Inferior parietal cortex (tissue), 1 donor: Measurements from ENCODE around the gene COL4A2.

ENCODE experiments used
- DNase-seq: peaks from one replicate; pipeline ENCODE4 v3.0.0-alpha.2; 2016; ENCODE audit errors: extremely low spot score

The COL4A2 gene

DNA sequence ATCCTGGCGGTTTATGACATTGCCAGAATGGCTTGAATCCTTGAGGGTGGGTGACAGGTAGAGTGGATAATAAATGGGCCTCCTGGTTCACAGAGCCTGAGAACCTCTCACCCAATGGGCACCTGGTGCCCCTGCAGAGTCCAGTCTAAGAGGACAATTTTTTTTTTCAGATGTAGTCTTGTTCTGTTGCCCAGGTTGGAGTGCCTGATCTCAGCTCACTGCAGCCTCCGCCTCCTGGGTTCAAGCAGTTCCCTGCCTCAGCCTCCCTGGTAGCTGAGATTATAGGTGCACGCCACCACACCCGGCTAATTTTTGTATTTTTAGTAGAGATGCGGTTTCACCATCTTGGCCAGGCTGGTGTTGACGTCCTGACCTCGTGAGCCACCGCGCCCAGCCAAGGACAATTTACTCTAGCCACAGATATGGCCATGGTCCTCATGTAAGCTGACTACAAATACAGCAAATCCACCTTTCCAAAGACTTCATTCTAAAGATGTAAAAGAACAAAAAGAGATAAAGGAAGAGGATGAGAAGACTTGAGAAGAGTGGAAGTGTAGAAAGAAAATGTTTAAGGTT, 33.0 kb downstream of the COL4A2 start:
- DNase-seq, result no peak

DNA sequence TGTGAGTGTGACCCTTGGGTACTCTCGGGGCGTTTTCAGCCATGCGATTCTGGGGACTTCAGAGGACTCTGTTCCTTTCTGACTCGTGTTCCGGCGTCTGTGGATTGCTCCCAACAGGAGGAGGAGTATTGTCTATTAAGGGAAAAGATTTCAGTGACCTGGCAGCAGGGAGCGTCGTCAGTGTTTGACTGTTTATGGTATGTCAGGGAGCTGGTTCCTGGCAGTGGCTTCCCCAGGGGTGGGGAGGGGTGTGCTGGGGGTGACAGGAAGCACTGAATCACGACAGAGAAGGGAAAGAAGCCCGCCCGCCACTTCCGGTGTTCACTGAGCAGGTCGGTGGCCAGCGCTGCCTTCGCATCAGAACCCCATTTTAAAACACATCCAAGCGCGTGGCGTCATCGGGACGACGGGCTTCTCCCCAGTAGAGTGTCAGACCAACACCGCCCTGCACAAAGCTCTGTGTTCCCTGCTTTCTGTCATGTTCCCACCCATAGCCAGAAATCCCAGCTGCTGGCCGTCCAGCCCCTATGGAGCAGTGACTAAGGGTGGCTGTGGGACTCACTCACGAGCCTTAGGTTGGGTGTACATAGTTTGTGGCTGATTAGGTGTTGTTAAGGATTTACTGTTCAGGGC, 33.8 kb downstream of the COL4A2 start:
- DNase-seq, result no peak

DNA sequence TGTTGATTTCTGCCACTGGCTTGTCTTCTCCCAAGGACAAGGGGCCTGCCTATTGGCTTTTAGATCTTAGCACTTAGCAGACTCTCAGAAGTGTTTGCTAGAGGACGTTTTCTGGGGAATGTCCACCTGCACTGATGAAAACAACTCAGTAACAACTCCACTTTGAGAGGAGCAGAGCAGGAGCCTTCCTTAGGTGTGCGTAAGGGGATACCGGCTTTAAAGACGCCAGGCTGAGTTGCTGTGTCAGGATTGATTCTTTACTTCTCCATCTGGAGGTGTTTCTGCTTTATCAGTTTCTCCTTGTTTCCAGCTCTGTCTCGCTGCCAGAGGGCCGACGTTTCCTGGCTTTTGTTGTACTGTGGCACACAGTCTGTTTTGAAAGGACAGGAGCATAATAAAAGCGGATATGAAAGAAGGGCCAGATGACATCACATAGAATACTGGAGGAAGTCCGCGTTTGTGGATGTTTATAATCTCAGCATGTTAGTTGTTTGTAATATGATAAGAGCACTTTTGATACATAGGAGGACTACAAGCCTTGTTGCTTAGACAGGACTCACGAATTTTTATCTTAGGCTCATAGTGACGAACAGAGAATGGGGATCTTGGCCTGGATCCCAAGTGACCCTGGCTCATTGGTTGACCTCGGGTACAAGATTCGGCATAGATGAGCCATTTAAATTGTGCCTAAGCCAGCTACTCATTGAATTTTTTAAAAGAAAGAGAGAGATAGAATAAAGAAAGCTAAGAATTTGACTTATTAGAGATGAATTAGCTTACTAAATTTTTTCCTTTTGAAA, 34.6 kb downstream of the COL4A2 start:
- no peak for DNase-seq

DNA sequence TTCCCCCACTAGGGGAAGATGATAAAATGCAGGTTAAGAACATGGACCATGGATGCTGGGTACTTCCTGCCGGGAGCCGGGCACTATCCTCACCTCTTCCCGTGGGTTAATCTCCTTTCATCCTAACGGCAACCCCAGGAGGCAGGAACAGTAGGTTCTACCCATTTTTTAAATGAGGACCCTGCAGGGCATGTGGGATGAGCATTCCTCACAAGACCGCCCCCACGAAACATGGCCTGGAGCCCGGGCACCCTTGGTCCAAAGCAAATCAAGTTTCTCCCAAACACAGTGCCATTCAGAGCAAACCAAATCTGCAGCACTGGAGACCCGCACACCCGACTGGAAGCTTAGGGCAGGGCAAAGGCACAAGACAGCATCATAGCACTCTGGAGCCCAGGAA, 35.4 kb downstream of the COL4A2 start:
- no peak for DNase-seq

DNA sequence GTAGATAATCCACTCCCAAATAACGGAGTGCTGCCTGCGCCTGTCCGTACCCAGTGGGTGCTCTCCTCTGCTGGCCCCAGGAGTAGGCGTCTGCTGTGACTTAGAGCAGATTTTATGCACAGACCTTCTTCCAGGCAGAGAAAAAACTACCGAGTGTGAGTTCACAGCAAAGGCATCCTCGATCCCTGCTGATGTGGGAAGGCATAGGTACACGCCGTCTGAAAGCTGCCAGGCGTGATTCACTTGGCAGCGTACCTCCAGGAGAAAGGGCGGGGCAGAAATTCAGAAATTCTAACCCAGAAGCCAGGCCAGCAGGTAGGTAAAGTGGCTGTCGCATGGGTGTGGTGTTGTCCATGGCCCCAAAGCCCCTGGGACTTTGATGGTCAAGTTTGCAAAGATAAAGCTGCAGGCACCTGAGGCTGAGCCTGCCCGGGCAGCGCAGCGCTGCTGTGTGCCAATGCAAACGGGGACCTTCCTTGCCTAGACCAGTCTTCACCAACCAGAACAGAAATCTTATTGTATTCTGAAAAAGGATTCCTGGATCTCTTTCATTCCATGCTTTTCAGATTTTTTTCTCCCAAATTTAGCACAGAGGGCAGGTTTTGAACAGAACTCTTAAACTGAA, 36.3 kb downstream of the COL4A2 start:
- DNase-seq, result no peak

DNA sequence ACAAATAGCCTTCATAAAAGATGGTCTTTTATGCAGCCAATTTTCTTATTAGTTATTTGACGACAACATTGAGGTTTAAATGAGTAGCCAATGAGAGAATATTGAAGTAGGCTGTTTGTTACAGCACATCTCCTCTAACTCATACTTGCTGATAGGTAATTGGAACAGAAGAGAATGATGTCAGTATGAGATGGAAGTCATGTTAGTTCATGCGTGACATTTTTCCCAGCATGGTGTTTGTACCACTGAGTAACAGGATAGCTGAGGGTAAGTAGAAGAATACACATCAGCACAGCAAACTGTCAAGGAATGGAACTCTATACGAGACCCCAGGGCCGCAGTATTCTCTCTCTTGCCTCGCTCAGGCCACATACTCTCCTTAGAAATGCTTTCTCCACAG, 37.2 kb downstream of the COL4A2 start:
- no peak for DNase-seq

DNA sequence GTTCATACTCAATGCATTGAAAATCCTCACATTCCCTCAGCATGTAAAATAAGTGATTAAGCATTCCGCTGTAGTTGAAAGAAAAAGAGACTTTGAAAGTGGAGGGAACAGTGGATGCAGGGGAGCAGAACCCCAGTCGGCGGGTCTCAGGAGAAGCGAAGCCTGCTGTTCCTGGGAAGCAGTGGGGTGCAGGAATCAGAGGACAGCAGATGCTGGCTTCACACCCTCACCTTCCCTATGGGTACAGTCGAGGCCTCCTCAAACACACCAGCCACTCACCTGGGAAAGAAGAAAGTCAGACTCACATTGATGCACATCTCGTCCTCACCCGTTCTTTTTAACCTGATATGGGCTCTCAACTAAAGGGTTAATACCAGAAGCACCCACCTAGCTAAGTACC, 38.2 kb downstream of the COL4A2 start:
- DNase-seq, result no peak

DNA sequence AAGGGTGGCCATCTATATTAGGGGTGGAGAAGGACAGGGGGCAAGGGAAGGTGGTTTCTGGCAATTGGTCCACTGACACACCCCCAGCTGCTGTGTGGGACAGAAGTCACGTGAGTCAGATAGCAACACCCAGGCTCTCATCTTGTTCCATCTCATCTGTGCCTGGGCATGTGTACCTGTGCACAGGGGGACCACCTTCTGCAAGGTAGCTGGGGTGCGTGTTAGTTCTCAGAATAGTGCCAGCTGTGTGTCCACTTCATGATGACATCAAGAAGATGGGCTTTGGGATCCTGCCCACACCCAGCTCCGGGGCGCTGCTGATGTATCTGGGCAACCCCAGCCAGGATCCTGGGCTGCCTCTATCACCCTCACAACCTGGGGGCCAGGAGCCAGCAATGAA, 38.6 kb downstream of the COL4A2 start:
- no peak for DNase-seq

DNA sequence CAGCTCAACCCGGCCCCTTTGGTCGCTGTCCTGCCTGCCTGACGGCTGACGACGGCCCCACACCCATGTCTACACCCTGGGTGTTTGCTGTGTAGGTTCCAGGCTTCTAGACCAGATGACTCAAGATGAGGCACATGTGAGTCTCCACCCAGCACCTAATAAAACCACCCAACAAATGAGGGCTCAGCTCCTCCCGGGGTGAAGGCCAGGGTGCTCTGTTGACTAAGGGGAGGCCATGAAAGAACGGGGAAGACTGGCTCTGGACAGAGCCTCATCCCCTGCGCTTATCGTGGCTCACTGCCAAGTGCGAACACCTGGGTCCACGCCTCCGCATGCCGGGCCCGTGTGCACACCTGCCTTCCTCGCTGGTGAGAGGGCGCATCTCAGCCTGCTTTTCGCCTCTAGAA, 39.6 kb downstream of the COL4A2 start:
- no peak for DNase-seq

DNA sequence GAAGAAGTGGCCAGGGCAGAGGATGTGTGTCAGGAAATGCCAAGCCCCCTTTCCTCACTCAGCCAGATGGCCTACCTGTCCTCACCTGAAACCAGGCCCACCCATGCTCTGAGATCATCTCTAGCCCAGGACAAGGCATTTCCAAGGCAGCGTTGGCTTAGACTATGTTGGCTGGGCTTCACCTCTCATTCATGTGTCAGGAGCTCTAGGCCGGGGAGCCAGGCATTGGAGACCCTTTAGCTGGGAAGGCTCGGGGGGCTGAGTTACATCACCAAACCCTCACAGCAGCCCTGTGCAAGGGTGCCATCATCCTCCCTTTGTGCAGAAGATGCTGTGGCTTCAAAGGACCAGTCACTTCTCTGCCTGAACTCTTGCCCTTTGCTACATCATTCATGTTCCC, 40.0 kb downstream of the COL4A2 start:
- no peak for DNase-seq

DNA sequence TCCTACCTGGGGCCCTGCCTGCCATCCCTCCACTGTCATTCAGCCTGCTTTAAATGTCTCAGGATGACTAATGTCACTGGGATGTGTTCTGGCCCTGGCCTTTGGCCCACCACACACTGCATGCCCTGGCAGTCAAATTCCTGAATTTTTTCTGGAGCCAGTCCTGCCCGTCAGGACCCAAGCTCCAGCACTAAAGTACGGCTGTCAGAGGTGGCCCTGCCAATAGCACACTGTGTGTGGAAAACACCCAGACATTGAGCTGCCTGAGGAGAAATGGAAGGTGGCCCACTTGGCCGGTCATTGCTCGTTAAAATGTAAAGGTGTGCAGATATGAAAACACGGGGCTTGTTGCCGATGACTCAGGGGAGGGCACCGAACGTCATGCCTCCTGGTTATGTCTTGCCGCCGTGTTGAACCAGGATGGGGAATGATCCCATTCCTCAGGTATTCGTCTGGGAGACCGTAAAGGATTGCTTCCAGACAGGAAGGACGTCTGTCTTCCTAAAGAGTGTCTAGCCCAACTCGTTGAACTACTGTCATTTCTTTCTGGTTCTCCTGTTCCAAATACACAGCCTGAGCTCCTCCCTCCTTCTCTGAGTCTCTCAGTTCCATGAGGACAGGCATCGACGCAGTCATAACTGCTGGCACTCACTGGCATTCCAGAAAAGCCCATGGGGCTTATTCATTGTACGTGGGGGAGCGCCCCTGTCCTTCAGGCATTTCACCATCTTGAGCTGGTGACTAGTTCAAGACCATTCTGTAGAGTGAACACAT, 40.6 kb downstream of the COL4A2 start:
- no peak for DNase-seq

DNA sequence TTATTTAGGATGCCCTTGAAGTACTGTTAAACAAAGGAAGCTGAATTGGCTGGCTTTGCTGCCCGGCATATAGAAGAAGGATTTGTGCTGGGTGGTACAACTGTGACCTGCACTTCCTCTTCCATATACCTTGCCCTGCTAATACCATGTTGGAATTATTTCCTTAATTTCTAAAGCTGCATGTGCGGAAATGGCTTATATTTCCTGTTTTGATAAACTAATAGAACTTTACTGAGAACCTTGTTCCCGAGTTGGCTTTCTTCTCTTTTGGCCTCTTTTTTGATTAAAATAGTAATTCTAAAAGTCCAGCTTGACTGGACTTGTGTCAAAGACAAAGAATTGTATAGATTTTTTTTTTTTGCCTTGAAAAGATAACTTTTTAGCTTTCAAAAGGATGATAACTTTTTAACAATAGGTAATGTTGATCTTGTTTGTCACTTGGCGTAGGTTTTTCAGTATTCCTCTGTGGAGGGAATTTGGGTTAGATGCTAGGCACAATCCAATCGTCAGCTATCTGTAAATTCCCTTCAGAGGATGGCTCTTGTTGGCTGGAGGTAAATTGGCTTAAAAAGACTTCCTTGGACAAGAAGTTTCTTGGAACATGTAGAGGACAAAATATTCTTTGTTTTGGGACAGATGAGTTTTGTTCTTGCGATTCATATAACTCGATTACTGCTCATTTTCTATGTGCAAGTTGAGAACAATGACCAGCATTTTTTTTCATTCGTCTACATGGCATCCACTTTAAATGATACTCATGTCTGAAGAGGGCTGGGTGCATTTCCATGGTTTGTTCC, 41.4 kb downstream of the COL4A2 start:
- DNase-seq, result no peak

DNA sequence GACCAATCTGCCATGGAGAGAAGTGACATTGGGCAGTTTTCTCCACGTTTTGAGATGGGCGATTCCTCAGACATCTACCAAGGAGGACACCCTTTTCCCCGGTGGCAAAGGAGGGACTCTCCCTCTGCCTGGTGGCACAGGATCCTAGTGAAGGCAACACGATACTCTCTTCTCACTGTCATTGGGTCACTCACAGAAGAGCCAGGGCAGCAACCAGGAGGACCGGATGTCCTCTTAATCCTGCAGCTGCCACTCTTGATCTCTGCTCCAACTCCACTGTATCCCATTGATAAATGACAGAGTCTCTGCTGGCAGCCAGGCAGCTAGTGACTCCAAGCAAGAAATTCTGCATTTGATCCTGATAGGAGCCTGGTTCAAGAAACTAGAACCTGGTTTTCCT, 42.2 kb downstream of the COL4A2 start:
- DNase-seq, result no peak

DNA sequence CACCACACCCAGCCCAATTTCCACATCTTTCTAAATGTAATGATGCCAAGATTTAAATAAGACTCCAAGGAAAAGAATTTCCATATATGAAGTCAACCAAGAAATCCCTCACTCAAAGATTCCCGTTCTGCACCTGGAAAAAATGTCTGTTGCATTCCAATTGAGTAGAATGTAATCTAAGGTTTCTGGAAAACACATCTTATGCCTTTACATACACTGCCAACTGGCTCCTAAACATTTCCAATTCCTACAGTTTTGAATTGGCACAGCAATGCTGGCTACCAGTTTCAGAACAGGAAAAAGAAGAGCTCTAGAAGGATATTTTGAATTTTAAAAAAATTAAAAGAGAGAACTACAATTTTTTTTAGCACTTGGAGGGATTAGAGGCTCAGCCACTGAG, 43.0 kb downstream of the COL4A2 start:
- no peak for DNase-seq

DNA sequence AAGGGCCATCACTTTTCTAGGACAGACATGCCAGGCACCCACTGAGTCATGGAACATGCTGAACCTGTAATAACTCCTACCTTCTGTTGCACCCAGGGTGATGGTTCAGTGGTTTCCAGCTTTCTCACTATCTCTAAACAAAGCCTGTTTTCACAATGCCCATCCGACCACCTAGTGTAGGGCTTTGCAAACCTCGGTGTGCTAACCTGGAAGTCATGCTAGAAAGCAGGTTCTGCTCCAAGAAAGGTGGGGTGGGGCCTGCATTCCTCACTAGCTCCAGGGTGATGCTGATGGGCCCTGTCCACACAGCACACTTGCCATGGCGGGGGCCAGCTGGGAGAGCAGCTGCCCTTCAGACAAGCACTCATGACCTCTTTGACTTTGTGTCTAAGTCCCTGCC, 43.4 kb downstream of the COL4A2 start:
- no peak for DNase-seq

DNA sequence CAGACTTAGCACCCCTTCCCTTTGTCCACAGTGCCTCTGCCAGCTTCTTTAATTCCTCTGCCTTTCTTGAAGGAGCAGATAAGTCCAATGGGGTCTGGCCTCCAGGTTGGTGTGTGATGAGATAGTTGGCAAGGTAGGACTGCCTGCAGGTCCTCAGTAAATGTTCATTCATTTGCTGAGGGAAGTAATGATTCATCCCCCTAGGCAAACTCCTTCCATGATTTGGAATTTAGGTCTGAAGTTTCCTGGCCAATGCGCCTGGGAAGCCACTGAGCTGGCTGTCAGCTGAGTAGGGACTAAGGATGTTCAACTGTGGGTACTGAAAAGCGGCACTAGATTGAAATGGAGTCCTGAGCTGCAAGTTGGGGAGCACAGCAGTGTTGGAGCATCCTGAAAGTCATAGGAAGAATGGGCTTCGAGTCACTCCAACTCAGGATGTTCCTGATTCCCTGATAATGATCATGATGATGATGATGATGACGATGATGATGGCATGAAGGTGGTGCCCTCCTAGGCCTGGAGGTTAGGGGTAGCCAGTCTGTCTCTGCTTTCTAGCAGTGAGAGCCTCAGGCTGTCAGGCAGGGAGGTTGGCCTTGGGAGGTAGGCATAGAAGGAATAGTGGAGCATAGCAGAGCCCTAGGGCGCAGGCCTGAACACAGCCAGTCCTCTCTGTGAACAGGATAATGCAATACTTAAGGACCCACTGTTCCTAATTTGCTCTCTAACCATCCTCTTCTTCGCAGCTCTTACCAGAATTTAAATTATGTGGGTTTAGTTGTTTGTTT, 44.7 kb downstream of the COL4A2 start:
- DNase-seq, result no peak

DNA sequence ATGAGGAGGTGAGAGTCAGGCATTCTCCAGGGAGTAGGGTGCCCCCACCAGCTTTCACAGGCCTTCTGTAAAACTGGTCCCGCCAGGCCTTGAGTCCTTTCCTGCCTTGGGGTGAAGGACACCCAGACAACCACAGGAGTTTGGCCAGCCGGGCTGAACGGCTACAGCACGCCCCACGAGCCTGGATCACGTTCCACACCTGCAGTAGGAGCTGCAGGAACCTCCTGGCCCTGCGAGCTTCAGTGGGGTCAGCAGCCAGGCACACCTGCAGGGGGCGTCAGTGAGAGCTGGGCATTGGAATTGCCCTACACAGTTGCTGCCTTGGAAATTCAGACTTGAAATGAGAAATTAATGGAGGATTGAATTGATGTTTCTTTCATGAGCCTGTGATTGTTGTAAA, 45.7 kb downstream of the COL4A2 start:
- no peak for DNase-seq

DNA sequence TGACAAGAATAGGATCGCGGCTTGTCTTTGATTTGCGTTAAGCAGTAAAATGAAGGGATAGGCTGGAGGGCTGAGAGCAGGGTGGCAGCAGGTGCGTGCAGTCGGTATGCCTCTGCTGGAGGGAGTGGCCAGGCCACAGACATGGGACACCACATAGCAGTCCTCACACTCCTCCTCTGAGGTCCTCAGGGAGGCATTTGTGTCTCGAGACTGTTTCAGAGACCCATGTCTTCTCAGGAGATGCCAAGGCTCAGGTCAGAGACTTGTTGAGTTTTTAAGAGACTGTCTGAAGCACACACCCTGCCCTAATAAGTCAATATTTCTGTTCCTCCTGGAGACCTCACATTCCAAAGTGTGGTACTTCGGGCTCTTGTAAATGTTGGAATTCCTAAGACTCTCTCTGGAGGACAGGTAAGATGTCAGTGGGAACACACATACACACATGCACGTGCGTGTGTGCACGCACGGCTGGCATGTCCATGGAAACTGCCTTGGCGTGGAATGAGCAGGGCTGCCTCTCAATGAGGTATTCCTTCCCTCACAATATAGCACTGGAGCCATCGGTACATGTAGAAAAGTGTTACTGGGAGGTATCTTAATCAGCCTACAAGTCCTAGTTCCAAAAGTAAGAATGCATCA, 46.4 kb downstream of the COL4A2 start:
- DNase-seq, result no peak

DNA sequence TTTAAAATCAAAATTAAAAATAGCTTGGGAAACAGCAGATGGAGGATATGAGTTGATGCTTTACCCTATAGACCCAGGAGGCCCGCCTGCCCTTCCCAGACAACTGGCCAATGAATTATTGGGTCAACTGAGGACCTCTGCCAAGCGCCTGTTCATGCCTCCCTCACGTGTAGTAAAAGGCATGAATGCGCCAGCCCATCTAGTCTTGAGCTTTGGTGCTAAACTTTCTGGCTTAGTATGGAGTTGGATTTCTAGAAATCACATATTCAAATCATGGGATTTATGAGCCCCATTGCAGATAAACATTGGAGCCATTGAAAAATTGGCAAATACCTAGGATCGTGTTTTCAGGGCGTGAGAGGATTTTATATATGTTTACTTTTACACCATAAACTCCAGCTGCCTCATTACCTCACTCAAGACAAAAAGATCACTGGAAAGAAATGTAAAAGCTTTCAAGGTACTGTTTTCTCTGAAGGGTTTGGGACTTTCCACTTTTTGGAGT, 47.1 kb downstream of the COL4A2 start:
- no peak for DNase-seq
